GM19395 (cell line): ENCODE data around the gene FOLR2.

Experiments
- ATAC-seq: cut with Tn5 transposase; IDR thresholded peaks from one replicate; pipeline ENCODE4 v1.9.1; 2021; ENCODE audit warnings: mild to moderate bottlenecking, moderate library complexity; ENCODE audit not compliant: unreplicated experiment

FOLR2 gene

GRCh38 chr11:72239849-72240460 lies 23.4 kb downstream of the FOLR2 start:
- ATAC-seq = no peak

GRCh38 chr11:72240461-72241290 lies 24.1 kb downstream of the FOLR2 start:
- ATAC-seq = no peak

DNA sequence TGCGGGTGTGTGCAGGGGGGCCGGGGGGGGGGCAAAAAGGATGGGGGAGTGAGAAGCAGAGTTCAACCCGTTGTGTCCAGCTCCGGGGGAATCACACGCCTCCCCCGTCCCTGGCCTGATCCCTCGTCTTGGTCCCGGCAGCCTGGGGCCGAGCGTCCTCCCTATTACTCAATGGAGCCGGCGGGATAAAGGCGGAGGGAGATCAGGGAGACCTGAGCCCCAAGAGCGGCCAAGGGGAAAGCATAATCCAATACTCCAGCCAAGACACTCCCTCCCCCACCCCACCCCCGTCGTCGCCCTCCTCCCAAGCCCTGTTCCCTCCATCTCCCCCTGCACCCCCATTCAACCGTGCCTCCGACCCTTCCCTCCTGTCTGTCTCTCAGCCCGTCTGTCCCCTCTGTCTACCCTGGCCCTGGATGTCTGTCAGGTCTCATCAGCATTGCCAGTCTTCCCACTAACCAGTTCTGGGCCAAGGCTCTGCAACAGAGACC lies 24.7 kb downstream of the FOLR2 start:
- ATAC-seq = no peak

GRCh38 chr11:72242141-72242540 lies 25.5 kb downstream of the FOLR2 start:
- ATAC-seq = no peak

DNA sequence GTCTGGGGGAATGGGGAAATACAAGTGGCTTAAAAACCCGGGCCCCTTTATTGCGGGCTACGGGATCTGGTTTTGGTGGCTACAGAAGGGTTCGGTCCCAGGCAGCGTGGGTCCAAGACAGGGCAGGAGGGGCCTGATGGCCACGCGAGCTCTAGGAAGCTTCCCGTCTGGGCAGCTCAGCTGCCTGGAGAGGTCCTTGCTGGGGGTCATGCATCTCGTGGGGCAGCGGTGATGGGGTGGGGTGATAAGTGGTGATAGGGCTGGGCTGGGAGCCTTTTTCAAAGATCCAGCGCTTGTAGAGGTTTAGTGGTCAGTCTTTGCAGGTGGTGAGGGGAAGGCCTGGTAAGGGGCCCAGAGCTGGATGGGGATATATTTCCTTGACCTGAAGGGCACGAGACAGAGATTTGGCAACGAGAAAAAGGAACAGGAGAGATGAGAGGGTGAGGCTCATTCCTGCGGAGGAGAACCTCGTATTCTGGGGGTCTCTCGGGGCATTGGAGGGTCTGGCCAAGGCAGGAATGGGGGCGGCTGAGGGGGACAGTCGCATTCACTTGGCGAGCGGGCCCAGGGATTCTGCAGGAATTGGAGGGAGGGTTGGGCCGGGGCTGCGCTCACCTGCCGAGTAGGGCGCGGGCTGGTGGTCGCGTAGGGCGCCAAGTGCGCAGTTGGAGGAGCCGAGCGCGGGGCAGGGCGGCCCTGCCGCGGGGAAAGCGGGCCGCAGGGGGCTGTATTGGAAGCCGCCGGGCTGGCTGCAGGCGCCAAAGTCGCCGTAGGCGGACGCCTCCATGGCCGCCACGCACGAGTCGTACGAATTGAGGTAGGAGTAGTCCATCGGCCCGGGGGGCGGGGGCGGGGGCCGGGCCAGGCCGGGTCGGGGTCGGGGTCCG lies 26.8 kb downstream of the FOLR2 start:
- no peak for ATAC-seq

DNA sequence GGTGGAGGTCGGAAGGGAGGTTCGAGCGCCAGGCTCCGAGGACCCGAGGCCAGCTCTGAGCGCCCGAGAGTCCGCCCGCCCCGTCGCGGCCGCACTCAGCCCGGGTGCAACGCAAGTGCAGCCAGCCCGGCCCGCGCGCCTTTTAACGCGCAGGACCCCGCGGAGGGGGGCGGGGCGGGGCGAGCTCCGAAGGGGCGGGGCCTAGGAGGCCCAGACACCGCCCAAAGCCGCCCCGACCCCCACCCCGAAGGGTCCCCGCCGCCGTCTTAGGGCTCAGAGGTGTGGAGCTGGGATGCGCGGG lies 27.4 kb downstream of the FOLR2 start, which contains the start of gene PHOX2A:
Gene PHOX2A (minus strand): TSS at position 117 of the 301 bp plus-strand sequence. CDS start 172 bp downstream, outside the sequence.
- ATAC-seq = no peak

DNA sequence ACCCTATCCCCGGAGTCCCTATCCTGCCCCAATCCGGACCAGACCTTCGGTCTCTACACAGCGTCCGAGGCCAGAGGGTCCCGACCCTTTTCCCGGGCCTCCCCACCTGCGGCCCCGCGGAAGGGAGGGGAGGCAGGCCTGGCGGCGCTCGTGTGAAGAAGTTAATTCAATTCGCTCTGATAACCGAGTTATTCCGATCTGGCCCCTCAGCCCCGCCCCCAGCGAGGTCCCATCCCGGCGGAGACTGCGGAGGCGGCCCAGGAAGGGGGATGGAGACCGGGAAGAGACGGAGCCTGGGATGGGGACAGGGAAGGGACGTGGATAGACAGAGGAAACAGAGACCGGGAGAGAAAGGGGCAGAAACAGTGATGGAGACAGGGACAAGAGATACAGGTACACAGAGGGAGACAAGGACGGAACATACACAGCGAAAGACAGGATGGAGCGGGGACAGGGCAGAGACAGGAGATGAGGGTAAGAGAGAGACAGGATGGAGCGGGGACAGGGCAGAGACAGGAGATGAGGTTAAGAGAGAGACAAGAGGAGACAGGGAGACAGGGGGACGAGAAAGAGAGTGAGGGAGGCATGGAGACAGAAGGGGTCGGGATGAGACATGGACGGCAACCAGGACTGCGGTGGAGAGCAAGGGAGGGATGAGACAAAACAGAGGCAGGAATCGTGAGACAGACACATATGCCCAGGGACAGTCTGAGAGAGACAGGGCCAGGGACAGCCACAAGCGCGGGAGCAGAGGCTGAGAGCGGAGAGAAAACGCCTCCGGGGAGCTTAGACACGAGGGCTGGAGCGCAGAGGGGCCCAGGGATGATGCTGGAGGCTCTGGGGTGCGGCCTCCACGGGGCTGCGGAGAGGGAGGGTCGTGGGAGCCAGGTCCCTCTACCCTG lies 28.0 kb downstream of the FOLR2 start:
- ATAC-seq = no peak

DNA sequence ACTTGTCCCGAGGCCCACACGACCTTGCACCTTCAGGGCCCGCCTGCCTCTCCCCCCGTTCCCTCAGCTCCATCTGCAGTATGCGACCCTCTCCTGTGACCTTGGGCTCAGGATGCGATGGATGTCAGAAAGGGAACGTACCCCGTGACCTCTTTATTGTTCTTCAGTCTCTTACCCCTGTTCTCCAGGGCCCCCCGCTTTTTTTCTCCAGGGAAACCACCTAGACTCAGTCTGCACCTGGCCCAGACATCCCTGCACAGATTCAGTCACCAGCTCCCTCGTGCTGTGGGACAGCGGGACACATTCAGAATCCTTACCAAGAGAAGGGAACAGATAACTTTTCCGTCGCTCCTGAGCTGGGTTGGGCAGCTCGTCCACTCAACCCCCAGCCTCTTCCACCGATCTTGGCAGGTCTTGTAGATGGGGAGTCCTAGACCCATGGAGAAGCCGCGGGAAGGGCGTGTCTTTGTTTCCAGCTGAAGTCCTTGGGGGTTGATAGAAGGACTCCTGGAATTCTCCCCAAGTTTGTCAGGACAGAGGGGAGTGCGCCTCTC lies 28.7 kb downstream of the FOLR2 start:
- ATAC-seq = no peak

DNA sequence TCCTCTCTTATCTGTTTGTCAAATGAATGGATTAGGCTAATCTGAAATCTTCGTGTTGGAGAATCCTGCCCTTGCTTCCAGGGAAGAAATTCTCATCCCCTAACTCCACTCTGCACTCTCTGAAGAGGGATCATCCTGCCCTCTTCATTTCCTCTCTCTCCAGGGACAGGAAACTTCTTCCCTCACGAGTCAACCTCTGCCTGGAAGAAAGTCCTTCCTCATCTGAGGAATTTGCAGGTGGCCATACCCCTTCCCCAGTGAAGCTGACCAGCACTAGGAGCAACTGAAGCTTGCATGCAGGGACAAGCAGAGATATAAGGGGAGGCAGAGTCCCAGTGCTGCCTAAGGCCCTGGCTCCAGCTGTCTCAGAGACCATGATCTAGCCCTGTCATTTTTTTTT lies 31.0 kb downstream of the FOLR2 start:
- no peak for ATAC-seq

GRCh38 chr11:72249961-72250360 lies 33.4 kb downstream of the FOLR2 start:
- no peak for ATAC-seq

DNA sequence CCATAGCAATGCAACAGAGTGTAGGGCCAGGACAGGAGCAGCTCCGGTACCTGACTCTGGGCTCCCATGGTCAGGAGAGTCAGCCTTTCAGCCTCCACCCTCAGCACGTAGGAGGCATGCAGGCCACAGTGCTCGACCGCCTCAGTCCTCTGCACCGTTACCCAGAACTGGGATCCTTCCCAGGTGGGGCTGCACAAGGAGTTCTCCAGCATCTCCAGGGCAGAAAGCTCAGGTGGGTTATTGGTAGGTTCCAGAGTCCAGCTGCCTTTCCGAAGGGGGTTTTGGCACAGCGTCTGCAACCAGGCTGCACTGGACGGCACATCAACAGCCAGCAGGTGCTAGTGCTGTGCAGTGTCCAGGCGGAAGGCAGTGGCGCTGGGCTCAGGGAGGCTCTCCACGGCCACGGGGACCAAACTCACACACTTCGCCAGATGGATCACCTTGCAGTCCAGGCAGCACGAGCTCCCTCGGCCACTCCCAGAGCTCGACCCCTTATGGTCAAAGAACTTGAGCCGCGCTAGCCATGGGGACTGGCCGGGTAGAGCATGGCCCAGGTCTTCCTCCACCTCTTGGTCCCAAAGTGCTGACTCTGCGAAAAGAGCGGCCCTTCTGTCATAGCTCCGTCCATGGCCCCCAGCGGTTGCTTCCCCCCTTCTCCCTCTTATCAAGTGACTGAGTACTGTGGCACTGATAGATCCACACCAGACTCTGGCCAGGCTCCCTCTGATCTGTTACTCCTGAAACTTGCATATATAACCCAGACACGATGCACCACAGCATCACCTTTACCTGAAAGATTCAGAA lies 34.3 kb downstream of the FOLR2 start:
- ATAC-seq = no peak

- no peak for ATAC-seq
Observed at GRCh38 chr11:72251614-72252013, 35.0 kb downstream of the FOLR2 start.

DNA sequence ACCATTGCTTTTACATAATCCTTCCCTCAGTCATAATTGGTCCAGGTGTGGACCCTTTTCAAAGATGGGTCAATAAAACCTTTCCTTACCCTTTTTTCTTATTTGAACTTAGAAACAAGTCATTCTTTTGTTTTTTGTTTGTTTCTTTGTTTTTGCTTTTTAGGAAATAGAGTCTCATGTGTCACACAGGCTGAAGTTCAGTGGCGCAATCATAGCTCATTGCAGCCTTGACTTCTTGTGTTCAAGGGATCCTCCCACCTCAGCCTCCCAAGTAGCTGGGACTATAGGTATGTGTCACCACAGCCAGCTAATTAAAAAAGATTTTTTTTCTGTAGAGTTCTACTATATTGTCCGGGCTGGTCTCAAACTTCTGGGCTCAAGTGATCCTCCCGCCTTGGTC lies 36.8 kb downstream of the FOLR2 start:
- ATAC-seq = no peak

- ATAC-seq = no peak
Observed at GRCh38 chr11:72254299-72254993, 37.9 kb downstream of the FOLR2 start.

- ATAC-seq = no peak
Observed at GRCh38 chr11:72257570-72257969, 41.0 kb downstream of the FOLR2 start.

- no peak for ATAC-seq
Observed at GRCh38 chr11:72259490-72259889, 42.9 kb downstream of the FOLR2 start.

GRCh38 chr11:72260574-72260973 lies 44.0 kb downstream of the FOLR2 start:
- no peak for ATAC-seq

GRCh38 chr11:72263361-72263760 lies 46.8 kb downstream of the FOLR2 start:
- no peak for ATAC-seq

DNA sequence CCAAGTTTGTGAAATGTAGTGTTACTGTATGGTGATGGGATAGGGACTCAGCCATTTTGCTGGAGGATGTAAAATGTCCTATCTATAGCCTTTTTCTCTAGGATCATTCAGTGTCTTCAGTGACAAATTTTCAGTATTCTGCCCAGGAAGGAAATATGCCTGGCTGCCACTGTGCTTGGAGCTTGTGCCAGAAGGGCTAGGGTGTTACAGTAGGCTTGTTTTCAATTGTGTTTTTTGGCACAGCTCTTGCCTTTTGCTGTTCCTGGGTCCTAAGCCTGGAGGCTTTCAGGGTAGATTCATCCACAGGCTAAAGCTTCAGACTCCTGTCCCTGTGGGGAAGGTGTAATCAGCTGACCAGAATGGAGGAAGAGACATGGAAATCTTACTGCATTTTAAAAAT lies 49.4 kb downstream of the FOLR2 start:
- ATAC-seq = no peak
